Epithelial cell of esophagus (primary cell): Measurements from ENCODE around the gene NEURL2.
A peak's percentile ranks its signal among the peaks of the same experiment; 100 is the strongest.
"Not testable (repeated sequence)": the region's sequence is repeated elsewhere in the genome, so short reads cannot be mapped to it uniquely, and the experiment has no call there.

Experiments
- DNase-seq: peaks from one replicate; pipeline ENCODE4 v3.0.0; 2010; ENCODE audit warnings: low read depth
- H3K4me3 ChIP-seq: 2 replicates; pipeline ENCODE4 v1.5.1; 2011; ENCODE audit warnings: mild to moderate bottlenecking, low read length, control low read depth
- TF ChIP-seq, protein P1 (sequence below): IDR thresholded peaks from 2 replicates; pipeline ENCODE4 v1.5.1; 2011; ENCODE audit warnings: low read depth, mild to moderate bottlenecking, low read length, control low read depth, inconsistent platforms; ENCODE audit not compliant: insufficient read depth; ENCODE audit errors: missing control alignments

Gene NEURL2

GRCh38 chr20:45934586-45935415 lies 43.8 kb upstream of the NEURL2 start, which contains the start of gene PCIF1:
Gene PCIF1 (plus strand): TSS chr20:45934683. CDS start chr20:45939000, 4,317 bp downstream.
- TF ChIP-seq, protein P1, sequence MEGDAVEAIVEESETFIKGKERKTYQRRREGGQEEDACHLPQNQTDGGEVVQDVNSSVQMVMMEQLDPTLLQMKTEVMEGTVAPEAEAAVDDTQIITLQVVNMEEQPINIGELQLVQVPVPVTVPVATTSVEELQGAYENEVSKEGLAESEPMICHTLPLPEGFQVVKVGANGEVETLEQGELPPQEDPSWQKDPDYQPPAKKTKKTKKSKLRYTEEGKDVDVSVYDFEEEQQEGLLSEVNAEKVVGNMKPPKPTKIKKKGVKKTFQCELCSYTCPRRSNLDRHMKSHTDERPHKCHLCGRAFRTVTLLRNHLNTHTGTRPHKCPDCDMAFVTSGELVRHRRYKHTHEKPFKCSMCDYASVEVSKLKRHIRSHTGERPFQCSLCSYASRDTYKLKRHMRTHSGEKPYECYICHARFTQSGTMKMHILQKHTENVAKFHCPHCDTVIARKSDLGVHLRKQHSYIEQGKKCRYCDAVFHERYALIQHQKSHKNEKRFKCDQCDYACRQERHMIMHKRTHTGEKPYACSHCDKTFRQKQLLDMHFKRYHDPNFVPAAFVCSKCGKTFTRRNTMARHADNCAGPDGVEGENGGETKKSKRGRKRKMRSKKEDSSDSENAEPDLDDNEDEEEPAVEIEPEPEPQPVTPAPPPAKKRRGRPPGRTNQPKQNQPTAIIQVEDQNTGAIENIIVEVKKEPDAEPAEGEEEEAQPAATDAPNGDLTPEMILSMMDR, result no peak
- peak; percentile 96 for DNase-seq
- peak within 1 kb of the TSS; percentile 95 for H3K4me3 ChIP-seq

DNA sequence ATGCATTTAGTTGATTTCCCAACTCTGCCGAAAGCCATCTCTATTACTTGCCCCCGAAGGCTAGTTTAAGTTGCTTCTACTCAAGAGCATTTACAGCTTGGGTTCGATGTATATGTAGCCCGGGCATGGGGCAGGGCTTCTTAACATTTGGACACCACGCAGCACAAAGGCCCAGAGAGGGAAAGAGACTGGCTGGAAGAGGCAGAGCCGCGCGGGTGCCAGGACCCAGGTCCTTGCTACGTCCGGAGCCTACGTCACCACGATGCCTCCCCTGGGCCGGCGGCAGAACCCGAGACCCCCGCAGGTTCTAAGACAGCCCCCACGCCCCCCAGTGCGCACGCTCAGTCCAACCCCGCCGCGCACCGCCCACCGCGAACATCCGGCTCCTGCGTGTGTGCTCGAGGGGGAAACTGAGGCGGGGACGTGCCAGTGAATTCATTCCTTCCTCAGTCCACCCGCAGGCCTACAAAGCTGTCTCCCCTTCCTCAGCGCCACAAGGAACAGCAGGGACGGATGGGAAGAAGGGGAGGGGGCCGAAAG lies 43.1 kb upstream of the NEURL2 start:
- TF ChIP-seq, protein P1, result no peak
- no peak for DNase-seq
- H3K4me3 ChIP-seq, result peak overlapping the region; percentile 92

DNA sequence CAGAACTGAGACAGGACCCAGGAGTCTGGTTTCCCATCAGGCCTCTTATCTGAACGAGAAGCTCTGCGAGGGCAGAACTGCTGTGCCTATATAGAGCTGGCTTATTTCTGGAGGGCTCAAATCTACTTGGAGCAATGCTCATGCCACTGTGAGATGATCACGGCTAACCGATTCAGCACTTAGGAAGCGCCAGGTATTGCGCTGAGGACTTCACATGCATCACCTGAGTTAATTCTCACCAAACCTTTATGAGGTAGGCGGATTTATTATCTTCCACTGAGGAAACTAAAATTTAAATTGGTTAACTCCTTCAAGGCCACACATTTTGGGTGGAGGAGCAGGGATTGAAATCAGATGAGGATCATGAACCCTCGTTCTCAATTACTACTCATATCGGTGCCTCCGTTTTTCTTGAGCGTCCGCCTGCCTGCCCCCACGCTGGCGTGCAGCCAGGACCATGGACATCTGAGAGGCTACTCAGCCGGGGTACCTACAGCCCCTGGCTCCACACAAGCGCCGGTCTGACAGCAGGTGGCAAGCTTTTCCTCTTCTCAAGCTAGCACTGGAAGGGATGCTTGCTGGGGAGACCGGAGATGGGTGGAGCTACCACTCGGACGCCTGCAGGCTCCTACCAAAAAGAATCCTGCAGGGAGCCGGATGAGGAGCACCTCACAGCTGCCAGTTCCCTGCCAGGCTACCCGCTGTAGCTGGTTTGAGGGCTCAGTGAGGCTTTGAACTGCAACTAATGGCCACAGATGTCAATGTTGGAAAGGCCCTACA lies 42.4 kb upstream of the NEURL2 start:
- TF ChIP-seq, protein P1, result peak; percentile 52
- peak; percentile 79 for DNase-seq
- H3K4me3 ChIP-seq, result peak overlapping the region; percentile 92

GRCh38 chr20:45931680-45932079 lies 40.7 kb upstream of the NEURL2 start:
- DNase-seq, H3K4me3 ChIP-seq: not testable (repeated sequence)

- TF ChIP-seq, protein P1, result no peak
- no peak for DNase-seq
- H3K4me3 ChIP-seq, result no peak overlapping the region
These were observed 36.3 kb upstream of the NEURL2 start for GRCh38 chr20:45927071-45927878.

DNA sequence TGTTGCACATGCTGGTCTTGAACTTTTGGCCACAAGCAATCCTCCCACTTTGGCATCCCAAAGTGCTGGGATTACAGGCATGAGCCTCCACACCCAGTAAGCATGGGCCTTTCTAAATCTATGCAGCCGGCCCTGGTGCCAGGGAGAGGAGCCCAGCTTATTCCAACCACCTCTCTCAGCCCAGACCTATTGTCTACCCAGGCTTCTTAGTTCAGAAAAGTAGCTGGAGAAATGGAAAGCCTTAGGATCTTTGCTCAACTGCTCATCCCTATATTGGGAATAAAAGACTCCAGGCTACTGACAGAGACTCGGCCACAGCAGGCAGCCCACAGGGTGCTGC lies 35.7 kb upstream of the NEURL2 start:
- H3K4me3 ChIP-seq, result no peak overlapping the region
- DNase-seq, result no peak
- TF ChIP-seq, protein P1, result no peak
